GM20000 (cell line): Measurements from ENCODE around the gene CACNA2D1.
"Not testable (repeated sequence)": the region's sequence is repeated elsewhere in the genome, so short reads cannot be mapped to it uniquely, and the experiment has no call there.

ENCODE experiments used
- DNase-seq: peaks from one replicate; pipeline ENCODE4 v3.0.0; 2012; ENCODE audit warnings: low spot score
- TF ChIP-seq, protein P1 (sequence below): IDR thresholded peaks from 2 replicates; pipeline ENCODE4 v1.5.1; 2012; ENCODE audit warnings: mild to moderate bottlenecking, control low read depth; ENCODE audit errors: extremely low read depth, missing control alignments

The CACNA2D1 gene

DNA sequence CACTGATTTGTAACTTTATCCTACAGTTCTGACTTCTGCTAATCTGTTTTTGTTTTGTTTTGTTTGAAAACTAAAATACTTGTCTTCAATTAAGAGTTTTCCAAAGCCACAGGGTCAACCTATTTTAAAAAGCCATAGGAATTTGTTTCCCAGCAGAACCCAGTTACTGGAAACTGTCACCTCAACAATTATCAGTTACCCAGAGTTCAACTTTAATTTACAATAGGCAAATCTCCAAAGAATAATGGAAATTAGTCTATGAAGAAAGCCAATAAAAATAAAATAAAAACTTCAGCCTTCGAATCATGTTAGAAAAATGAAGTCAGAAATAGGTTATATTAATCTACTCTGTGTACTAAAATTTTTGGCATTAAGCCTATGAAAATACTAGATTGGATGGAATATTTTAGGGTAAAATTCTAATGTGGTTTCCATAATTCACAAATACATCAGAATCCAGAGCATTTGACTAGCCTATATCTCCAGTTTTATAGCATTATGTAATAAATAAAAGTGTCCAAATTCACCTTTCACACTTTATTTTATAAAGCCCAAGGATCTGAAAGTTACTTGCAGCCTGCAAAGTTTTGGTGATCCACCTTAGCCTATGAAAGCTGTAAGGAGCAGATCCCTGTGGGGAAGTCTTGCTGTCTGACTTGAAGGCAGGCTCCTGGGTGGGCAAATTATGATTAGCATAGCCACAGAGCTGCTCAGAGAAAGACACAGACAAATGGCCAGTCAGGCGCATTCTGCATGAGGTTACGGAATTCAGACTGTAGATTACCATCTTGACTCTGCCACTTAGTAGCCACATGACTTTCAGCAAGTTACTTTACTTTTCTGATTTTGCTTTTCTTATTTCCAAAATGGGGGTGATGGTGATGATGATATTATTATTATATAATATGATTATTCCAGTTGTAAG lies 423.8 kb downstream of the CACNA2D1 start:
- DNase-seq: no peak
- TF ChIP-seq, protein P1, sequence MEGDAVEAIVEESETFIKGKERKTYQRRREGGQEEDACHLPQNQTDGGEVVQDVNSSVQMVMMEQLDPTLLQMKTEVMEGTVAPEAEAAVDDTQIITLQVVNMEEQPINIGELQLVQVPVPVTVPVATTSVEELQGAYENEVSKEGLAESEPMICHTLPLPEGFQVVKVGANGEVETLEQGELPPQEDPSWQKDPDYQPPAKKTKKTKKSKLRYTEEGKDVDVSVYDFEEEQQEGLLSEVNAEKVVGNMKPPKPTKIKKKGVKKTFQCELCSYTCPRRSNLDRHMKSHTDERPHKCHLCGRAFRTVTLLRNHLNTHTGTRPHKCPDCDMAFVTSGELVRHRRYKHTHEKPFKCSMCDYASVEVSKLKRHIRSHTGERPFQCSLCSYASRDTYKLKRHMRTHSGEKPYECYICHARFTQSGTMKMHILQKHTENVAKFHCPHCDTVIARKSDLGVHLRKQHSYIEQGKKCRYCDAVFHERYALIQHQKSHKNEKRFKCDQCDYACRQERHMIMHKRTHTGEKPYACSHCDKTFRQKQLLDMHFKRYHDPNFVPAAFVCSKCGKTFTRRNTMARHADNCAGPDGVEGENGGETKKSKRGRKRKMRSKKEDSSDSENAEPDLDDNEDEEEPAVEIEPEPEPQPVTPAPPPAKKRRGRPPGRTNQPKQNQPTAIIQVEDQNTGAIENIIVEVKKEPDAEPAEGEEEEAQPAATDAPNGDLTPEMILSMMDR: no peak

DNA sequence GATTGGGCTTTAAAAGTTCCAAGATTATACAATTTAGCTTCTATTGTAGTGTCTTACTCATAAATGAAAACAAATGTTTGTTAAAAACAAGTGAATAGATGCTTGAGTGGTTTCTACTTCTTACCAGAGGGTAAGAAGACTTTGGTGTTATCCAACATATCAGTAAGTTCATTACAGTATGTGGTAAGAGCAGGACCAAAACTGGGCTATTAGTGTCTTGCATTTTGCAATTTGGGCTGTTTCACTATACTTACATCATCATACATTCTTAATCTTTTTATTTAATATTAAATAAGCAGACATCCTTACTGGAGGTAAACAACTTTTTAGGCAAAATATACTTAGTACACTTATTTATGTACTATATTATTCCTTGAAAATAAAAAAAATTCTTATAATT lies 425.4 kb downstream of the CACNA2D1 start:
- TF ChIP-seq, protein P1: no peak
- DNase-seq: no peak

DNA sequence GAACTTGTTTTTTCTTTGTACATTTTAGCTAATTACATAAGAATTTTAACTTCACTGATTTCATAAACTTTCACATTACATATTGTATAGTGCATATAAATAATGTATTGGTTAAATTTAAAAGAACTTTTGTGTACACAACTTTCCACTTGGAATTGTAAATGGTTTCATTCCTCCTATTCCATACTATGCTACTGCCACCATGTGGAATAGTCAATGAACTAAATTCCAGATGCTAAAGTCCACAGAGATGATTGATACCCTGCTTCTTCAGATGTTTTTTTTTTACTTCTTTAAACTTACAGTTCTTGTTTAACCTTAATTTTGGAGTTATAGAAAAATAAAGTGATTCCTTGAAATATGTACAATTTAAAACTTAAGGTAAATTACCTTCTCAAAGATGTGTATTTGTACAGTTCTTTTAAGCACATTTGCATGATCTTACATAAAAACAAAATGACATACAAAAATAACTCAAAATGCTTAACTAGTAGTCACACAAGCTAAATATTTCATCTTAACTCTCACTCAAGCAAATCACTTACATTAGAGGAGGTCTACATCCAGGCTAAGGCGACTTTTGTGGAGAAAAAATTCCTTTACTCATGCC lies 426.1 kb downstream of the CACNA2D1 start:
- TF ChIP-seq, protein P1: no peak
- DNase-seq: no peak

DNA sequence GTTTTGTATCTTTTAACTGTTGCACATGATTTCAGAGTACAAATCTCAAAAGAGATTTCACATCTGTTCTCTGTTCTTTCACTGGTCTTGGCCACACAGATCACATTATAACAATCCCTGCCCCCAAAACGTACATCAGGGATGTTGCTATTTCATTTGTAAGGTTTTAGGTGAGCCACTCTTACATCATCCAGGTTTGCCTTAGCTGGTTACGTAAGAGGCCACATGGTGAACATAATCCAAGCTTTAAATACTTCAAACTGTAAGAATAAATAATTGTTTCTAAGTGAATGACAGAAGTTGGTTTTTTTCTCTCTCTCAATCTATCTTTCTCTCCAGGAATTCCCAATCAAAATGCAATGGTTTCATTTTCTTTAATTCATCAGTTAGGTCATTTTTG lies 427.8 kb downstream of the CACNA2D1 start:
- DNase-seq: no peak
- TF ChIP-seq, protein P1: no peak

DNA sequence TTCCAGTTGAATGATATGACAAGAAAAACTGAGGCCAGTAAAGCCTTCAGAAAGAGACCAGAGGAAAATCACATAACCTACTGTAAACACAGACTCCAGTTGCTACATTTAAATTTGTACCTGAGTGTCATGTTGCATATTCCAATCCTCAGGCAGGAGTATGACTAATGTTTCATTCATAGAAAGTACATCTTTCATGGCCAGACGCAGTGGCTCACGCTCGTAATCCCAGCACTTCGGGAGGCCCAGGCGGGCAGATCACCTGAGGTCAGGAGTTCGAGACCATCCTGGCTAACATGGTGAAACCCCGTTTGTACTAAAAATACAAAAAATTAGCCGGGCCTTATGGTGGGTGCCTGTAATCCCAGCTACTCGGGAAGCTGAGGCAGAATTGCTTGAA lies 429.0 kb downstream of the CACNA2D1 start:
- not testable (repeated sequence) for DNase-seq

DNA sequence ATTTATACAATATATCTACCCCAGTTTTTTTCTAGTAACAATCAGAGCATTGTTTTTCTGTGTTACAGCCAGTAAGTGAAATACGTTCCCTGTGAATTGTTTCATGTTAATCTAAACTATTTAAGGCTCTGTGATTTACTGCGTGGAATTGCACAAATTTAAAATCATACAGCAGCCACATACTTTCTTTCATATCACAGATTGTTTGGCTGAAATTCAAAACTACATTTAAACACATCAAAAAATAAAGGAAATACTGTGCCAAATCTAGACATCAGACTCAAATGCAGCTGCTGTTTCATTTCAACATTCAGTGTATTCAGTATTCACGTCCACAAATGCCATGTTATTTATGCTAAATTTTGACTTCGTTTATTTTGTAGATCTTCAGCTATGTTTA lies 431.1 kb downstream of the CACNA2D1 start:
- TF ChIP-seq, protein P1: no peak

DNA sequence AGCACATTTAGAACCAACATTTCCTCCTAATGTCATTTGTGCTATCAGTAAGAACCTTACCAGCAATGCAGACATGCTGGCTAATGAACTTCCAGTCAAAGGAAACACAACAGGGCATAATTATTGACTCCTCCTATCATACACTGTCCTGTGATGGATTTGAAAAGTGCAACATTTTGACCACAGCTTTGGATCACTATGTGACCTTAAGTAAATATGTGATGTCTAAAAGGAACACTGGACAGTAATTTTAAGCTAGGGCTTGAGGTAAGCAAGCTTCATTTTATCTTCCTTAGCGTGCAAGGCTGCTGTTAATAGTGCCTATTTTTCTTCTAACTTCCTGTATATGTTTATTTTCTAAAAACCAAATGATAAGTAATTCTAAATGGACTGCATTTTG lies 433.2 kb downstream of the CACNA2D1 start:
- no peak for DNase-seq

More for the DNA sequence above, 431.1 kb downstream of the CACNA2D1 start:
- no peak for DNase-seq

More for the DNA sequence above, 433.2 kb downstream of the CACNA2D1 start:
- TF ChIP-seq, protein P1: no peak
